B cell (primary cell): Measurements from ENCODE around the gene SUZ12.
"Not testable (repeated sequence)": the region's sequence is repeated elsewhere in the genome, so short reads cannot be mapped to it uniquely, and the experiment has no call there.

ENCODE experiments used
- EZH2 ChIP-seq: IDR thresholded peaks from 2 replicates; pipeline ENCODE4 v1.6.1; 2012; ENCODE audit warnings: borderline replicate concordance, low read depth, mild to moderate bottlenecking, moderate library complexity, low read length; ENCODE audit not compliant: insufficient read depth, poor library complexity, severe bottlenecking
- TF ChIP-seq, protein P1 (sequence below): fragments of 200-600 bp; IDR thresholded peaks from one replicate; pipeline ENCODE4 v1.8.0; 2022; ENCODE audit warnings: antibody characterized with exemption, mild to moderate bottlenecking

DNA sequence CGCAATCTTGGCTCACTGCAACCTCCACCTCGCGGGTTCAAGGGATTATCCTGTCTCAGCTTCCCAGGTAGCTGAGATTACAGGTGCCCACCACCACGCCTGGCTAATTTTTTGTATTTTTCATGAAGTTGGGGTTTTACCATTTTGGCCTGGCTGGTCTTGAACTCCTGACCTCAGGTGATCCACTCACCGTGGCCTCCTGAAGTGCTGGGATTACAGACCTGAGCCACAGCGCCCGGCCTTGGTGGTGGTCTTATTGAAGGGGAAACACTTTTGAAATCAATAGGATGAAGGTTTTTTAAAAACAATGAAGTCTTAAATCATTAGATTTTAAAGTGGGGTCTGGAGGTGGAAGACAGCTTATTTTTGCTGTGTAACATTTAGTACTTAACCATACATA, 5.6 kb downstream of the SUZ12 start:
- TF ChIP-seq, protein P1, sequence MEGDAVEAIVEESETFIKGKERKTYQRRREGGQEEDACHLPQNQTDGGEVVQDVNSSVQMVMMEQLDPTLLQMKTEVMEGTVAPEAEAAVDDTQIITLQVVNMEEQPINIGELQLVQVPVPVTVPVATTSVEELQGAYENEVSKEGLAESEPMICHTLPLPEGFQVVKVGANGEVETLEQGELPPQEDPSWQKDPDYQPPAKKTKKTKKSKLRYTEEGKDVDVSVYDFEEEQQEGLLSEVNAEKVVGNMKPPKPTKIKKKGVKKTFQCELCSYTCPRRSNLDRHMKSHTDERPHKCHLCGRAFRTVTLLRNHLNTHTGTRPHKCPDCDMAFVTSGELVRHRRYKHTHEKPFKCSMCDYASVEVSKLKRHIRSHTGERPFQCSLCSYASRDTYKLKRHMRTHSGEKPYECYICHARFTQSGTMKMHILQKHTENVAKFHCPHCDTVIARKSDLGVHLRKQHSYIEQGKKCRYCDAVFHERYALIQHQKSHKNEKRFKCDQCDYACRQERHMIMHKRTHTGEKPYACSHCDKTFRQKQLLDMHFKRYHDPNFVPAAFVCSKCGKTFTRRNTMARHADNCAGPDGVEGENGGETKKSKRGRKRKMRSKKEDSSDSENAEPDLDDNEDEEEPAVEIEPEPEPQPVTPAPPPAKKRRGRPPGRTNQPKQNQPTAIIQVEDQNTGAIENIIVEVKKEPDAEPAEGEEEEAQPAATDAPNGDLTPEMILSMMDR: not testable (repeated sequence)
- not testable (repeated sequence) for TF ChIP-seq EZH2
